BE2C (cell line): ENCODE data around the gene MINPP1.

Experiments
- DNase-seq: peaks from one replicate; pipeline ENCODE4 v3.0.0-alpha.2; 2020
- H3K27me3 ChIP-seq: fragments of 250-450 bp; sonication (Bioruptor Pico); 2 replicates; pipeline ENCODE4 v1.5.1; 2020; ENCODE audit warnings: mild to moderate bottlenecking
- H3K36me3 ChIP-seq: fragments of 250-450 bp; sonication (Bioruptor Pico); 2 replicates; pipeline ENCODE4 v1.5.1; 2020; ENCODE audit warnings: mild to moderate bottlenecking
- H3K4me1 ChIP-seq: fragments of 250-450 bp; sonication (Bioruptor Pico); 2 replicates; pipeline ENCODE4 v1.5.1; 2020
- H3K4me3 ChIP-seq: 2 replicates; pipeline ENCODE4 v1.5.1; 2011; ENCODE audit warnings: low read depth, low read length
- H3K9me3 ChIP-seq: fragments of 250-450 bp; sonication (Bioruptor Pico); 2 replicates; pipeline ENCODE4 v1.5.1; 2020
- TF ChIP-seq, protein P1 (sequence below): IDR thresholded peaks from 2 replicates; pipeline ENCODE4 v1.5.1; 2012; ENCODE audit warnings: mild to moderate bottlenecking, low read depth, low read length

MINPP1 gene

GRCh38 chr10:87500646-87501048 lies 4.0 kb upstream of the MINPP1 start:
- H3K4me1 ChIP-seq, result no peaks in the 10 kb centered on the region
- TF ChIP-seq, protein P1, sequence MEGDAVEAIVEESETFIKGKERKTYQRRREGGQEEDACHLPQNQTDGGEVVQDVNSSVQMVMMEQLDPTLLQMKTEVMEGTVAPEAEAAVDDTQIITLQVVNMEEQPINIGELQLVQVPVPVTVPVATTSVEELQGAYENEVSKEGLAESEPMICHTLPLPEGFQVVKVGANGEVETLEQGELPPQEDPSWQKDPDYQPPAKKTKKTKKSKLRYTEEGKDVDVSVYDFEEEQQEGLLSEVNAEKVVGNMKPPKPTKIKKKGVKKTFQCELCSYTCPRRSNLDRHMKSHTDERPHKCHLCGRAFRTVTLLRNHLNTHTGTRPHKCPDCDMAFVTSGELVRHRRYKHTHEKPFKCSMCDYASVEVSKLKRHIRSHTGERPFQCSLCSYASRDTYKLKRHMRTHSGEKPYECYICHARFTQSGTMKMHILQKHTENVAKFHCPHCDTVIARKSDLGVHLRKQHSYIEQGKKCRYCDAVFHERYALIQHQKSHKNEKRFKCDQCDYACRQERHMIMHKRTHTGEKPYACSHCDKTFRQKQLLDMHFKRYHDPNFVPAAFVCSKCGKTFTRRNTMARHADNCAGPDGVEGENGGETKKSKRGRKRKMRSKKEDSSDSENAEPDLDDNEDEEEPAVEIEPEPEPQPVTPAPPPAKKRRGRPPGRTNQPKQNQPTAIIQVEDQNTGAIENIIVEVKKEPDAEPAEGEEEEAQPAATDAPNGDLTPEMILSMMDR, result no peak

GRCh38 chr10:87503401-87503800 lies 1.3 kb upstream of the MINPP1 start:
- Histone ChIP-seq H3K9me3 (no peaks in the 10 kb centered on the region), H3K36me3 (no peaks in the 10 kb centered on the region; the same call in 1 of the 2 replicates), H3K4me3 (no peak overlapping the region), H3K4me1 (no peaks in the 10 kb centered on the region; the same call in 1 of the 2 replicates), H3K27me3 (no peaks in the 10 kb centered on the region)
- TF ChIP-seq, protein P1, result no peak
- DNase-seq, result no peak

More at GRCh38 chr10:87500646-87501048, 4.0 kb upstream of the MINPP1 start:
- Histone ChIP-seq H3K9me3 (no peaks in the 10 kb centered on the region), H3K27me3 (no peaks in the 10 kb centered on the region), H3K4me3 (no peak overlapping the region), H3K36me3 (no peaks in the 10 kb centered on the region)
- DNase-seq, result no peak

- no peak for DNase-seq
- TF ChIP-seq, protein P1, result no peak
- Histone ChIP-seq H3K27me3 (no peaks in the 10 kb centered on the region), H3K36me3 (peaks cover 1% of the 10 kb centered on the region), H3K4me1 (no peaks in the 10 kb centered on the region; the same call in 1 of the 2 replicates), H3K9me3 (no peaks in the 10 kb centered on the region), H3K4me3 (peak overlapping the region; percentile 90)
Measured at GRCh38 chr10:87503886-87504285, 807 bp upstream of the MINPP1 start.

DNA sequence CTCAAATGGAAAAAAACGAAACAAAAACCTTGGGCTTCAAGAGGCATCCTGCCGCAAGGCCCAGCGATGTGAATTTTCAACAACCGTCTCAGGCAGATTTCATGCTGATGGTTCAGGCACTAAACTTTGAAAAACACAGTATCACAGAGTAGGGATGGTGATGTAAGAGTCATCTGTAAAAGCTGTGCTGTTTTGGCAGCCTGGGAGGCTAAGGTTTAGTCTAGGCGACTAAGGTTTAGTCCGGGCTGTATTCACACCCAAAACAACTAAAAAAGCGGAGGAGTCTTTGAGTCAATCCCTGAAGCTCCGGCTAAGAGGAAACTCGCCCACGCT lies 420 bp upstream of the MINPP1 start:
- H3K4me3 ChIP-seq, result peak overlapping the region; percentile 90
- H3K4me1 ChIP-seq, result no peaks in the 10 kb centered on the region; the same call in 1 of the 2 replicates
- no peak for DNase-seq
- H3K36me3 ChIP-seq, result peaks cover 5% of the 10 kb centered on the region
- TF ChIP-seq, protein P1, result no peak
- no peaks in the 10 kb centered on the region for H3K9me3 ChIP-seq
- H3K27me3 ChIP-seq, result no peaks in the 10 kb centered on the region

DNA sequence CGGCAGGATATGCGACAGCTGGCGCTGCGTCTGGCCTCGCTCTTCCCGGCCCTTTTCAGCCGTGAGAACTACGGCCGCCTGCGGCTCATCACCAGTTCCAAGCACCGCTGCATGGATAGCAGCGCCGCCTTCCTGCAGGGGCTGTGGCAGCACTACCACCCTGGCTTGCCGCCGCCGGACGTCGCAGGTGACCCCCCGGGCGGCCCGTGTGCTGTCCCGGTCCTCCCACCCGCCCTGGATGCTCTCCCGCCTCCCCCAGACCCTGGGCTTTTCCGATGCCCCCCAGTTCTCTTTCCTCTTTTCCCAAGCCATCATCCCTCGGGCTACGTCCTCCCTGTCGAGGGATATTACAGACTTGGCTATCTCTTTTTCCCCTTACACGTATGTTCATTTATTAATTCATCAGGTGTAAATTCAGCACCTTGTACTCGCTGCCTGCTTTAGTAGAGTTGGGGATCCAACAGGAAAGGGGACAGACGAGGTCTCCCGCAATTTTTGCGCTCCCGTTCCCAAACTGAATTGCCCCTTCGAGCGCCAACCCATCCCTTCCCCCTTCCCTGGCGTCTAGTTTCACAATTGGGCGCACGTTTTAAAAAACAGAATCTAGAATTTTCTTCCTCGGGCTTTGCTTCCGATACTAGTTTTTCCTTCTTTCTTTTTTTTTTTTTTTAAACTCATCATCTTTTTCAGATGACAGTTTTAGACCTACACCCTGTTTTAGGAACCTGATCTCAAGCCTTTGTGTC lies 846 bp downstream of the MINPP1 start:
- DNase-seq, result peak; percentile 73
- no peaks in the 10 kb centered on the region for H3K27me3 ChIP-seq
- peak overlapping the region; percentile 90 for H3K4me3 ChIP-seq
- H3K36me3 ChIP-seq, result peaks cover 13% of the 10 kb centered on the region
- H3K9me3 ChIP-seq, result no peaks in the 10 kb centered on the region
- TF ChIP-seq, protein P1, result peak; percentile 56
- no peaks in the 10 kb centered on the region; the same call in 1 of the 2 replicates for H3K4me1 ChIP-seq

GRCh38 chr10:87506956-87507355 lies 2.3 kb downstream of the MINPP1 start:
- H3K4me3 ChIP-seq, result peak overlapping the region; percentile 90

More at GRCh38 chr10:87506956-87507355, 2.3 kb downstream of the MINPP1 start:
- Histone ChIP-seq H3K27me3 (no peaks in the 10 kb centered on the region), H3K4me1 (no peaks in the 10 kb centered on the region; the same call in 1 of the 2 replicates), H3K9me3 (no peaks in the 10 kb centered on the region), H3K36me3 (peaks cover 13% of the 10 kb centered on the region)
- TF ChIP-seq, protein P1, result no peak
- DNase-seq, result no peak
